Left renal pelvis (tissue), 4 donors: Measurements from ENCODE around the gene SETDB1. TPM values are rescaled to one million over a fixed set of nuclear protein-coding genes. Genes with fewer than 3 reads are reported as not detected.
A peak's percentile ranks its signal among the peaks of the same experiment; 100 is the strongest.
"Not testable (repeated sequence)": the region's sequence is repeated elsewhere in the genome, so short reads cannot be mapped to it uniquely, and the experiment has no call there.

Source experiments
- DNase-seq, 4 donors: peaks; one replicate each; pipeline ENCODE4 v3.0.0-alpha.2; 2013; ENCODE audit warnings: low read depth in 4 of 4, low spot score in 3 of 4
- polyA plus RNA-seq, 4 donors: library from polyadenylated mRNA; unstranded; fragments of 120-200 nt; gene quantifications; one replicate each; pipeline ENCODE4 v1.2.1, GENCODE V29; 2013; ENCODE audit not compliant: insufficient read length in 4 of 4

The SETDB1 gene
- polyA plus RNA-seq, 4 donors = 62.7 to 88.8 (median 81.9) TPM

GRCh38 chr1:150928286-150928685 lies 2.1 kb downstream of the SETDB1 start:
- DNase-seq = no peak

- DNase-seq = not testable (repeated sequence)
Measured at GRCh38 chr1:150928775-150929174, 2.6 kb downstream of the SETDB1 start.

- peak in 1 of 4 donors; percentile 12 for DNase-seq
Measured at GRCh38 chr1:150931773-150932172, 5.6 kb downstream of the SETDB1 start.

- DNase-seq = no peak
Measured at GRCh38 chr1:150944856-150945255, 18.7 kb downstream of the SETDB1 start.

- DNase-seq = no peak
Measured at GRCh38 chr1:150954708-150955107, 28.5 kb downstream of the SETDB1 start.

GRCh38 chr1:150955280-150955679 lies 29.1 kb downstream of the SETDB1 start:
- DNase-seq = no peak

GRCh38 chr1:150957666-150958065 lies 31.5 kb downstream of the SETDB1 start:
- DNase-seq = no peak

- no peak for DNase-seq
Measured at GRCh38 chr1:150960646-150961045, 34.5 kb downstream of the SETDB1 start.

- no peak for DNase-seq
Measured at GRCh38 chr1:150961756-150962155, 35.6 kb downstream of the SETDB1 start.

GRCh38 chr1:150963321-150964163 lies 37.4 kb downstream of the SETDB1 start:
- no peak for DNase-seq

GRCh38 chr1:150964164-150964489 lies 38.0 kb downstream of the SETDB1 start:
- DNase-seq = no peak

- DNase-seq = no peak
Measured at GRCh38 chr1:150965605-150966004, 39.4 kb downstream of the SETDB1 start.

- no peak for DNase-seq
Measured at GRCh38 chr1:150966011-150966410, 39.8 kb downstream of the SETDB1 start.

GRCh38 chr1:150967936-150968335 lies 41.8 kb downstream of the SETDB1 start:
- DNase-seq = no peak

GRCh38 chr1:150968491-150968890 lies 42.3 kb downstream of the SETDB1 start:
- DNase-seq = no peak

GRCh38 chr1:150969626-150970025 lies 43.5 kb downstream of the SETDB1 start:
- DNase-seq = no peak

- no peak for DNase-seq
Measured at GRCh38 chr1:150970808-150971582, 44.8 kb downstream of the SETDB1 start.

- no peak for DNase-seq
Measured at GRCh38 chr1:150971583-150972416, 45.6 kb downstream of the SETDB1 start.

- DNase-seq = no peak
Measured at GRCh38 chr1:150972417-150972940, 46.3 kb downstream of the SETDB1 start.

- DNase-seq = no peak
Measured at GRCh38 chr1:150973258-150973835, 47.2 kb downstream of the SETDB1 start.
